GM18517 (cell line): ENCODE data around the gene RPS6KA4.

Experiments used
- ATAC-seq: cut with Tn5 transposase; IDR thresholded peaks from one replicate; pipeline ENCODE4 v1.9.1; 2021; ENCODE audit warnings: mild to moderate bottlenecking, moderate library complexity; ENCODE audit not compliant: unreplicated experiment

Gene RPS6KA4

DNA sequence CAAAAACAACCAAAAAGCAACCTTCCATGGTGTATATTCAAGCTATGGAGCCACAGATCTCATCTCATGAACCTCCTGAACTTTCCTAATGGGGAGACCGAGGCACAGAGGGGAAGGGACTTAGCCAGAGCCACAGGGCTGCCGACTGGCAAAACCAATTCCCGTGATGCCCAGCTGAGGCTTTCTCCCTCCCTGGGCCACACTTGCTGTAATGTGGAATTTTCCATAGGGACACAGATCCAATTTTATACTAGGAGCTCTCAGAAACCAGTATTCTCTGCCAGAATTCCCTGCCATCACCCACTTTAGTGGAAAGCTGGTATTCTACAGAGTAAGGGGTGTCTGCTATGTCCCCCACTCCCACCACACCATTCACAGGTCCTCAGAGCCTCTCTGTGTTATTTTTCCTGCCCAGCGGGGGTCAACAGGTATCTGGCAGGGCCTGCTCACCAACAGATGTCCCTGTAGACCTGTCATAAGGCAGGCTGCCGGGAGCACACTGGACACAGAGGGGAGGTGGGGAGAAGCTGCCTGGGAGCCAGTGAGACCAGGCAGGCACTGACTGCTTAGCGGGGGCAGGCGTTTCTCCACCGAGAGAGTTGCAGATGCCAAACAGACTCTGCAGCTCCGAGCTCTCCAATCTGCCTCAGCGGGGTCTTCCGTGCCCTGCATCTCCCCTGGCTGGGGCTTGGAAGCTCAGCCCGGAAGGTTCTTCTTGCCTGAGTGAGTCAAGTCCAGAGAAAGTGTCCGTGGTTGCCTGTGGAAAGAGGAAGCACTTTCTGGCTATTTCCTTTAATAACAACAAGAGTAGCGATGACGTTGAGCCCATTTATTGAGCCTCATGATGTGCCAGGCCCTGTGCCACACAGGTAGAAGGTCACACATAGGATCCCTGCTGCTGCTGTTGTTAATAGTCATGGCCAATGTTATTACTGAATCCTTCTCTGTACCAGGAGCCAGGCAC lies 26.3 kb downstream of the RPS6KA4 start:
- ATAC-seq, result no peak

DNA sequence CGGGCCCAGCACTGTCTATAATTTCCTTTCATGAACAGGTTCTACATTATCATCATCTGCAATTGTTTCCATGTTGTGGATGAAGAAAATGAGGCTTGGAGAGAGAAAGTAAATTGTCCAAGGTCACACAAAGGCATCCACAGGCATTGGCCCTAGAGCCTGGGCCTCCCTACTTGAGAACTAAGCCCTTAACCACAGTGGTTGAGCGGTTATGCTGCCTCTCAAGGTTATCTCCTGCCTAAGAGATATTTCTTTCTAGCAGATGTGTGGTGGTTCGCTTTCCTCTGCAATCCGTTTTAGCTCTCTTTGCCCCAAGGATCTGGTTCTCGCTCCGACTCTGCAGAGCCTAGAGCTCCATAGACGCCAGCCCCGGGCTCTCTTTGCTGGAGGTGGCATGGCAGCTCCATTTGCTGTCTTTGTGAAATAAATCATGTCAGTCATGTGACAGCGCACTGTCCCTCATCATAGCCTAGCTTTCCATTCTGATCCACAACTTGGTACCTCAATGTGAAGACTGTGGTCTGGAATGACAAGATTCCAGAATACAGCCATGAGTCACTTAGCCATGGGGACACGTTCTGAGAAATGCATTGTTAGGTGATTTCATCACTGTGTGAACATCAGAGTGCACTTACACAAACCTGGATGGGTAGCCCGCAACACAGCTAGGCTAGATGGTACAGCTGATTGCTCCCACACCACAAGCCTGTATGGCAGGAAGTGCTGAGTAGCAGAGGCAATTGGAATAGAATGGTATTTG lies 27.2 kb downstream of the RPS6KA4 start:
- no peak for ATAC-seq

DNA sequence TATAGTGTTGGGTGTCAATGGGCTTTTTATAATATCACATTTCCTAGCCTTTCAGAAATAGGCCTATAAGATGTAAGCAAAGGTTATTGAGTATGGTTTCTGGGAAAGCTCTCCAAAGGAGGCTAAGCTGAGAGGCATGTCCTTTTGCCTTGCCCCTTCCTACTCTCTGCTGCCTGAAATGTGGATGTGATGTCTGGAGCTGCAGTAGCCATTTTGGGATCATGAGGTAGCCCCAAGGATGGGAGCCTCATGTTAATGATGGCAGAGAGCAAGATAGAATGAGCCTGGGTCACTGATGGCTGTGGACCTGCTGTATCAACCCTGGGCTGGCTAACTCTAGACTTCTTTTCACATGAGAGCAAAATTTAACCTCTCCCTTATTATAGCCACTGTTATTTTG lies 29.0 kb downstream of the RPS6KA4 start:
- no peak for ATAC-seq

DNA sequence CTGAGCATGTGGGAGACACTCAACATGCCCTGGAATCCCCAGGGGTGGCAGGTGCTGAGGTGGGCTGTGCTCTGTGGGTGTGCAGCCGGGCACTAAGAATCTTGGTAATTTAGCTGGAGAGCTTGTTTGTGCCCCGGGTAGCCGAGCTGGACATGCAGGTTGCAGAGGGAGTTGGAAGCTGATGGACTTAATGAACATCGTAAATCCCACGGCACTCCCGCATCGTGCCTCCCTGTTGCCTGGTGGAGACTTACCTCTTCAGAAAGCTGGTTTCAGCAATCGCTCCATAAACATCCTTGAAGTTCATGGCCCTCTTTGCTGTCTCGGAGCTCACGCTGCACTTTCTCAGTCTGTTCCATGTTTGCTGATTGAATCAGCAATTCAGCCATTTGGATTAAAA lies 29.9 kb downstream of the RPS6KA4 start:
- no peak for ATAC-seq

DNA sequence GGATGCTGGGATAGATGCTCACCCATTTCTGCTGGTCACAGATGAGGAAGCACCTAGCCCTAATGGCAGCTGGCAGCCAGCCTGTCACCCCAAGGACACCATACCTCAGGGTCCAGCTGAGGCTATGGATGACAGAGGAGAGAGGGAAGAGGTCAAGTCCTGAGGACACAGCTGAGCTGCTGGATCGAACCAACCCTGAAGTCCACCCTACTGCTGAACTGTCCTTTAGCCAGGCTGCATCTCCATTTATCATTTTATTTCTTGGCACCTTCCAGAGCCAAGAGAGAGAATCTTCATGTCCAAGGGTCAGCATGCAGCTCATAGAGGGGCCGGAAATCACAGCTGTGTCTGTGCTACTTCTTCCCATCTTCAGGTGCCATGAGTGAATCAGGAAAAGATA lies 30.9 kb downstream of the RPS6KA4 start:
- no peak for ATAC-seq

DNA sequence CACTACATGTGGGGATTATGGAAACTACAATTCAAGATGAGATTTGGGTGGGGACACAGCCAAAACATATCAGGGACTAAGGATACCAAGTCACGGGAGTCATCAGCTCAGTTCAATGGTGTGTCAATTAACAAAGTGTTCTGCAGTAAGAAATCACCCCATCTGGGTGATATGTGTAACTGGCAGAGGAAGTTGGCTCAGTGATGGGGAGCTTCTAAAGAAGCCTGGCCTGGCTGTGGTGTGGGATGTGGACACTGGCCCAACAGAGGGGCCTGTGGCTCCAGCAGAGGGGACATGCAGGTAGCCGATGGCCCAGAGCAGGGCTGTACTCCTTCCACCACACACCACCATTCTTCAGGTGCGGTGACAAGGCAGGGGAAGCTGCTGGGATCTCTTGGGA lies 31.6 kb downstream of the RPS6KA4 start:
- ATAC-seq, result no peak

DNA sequence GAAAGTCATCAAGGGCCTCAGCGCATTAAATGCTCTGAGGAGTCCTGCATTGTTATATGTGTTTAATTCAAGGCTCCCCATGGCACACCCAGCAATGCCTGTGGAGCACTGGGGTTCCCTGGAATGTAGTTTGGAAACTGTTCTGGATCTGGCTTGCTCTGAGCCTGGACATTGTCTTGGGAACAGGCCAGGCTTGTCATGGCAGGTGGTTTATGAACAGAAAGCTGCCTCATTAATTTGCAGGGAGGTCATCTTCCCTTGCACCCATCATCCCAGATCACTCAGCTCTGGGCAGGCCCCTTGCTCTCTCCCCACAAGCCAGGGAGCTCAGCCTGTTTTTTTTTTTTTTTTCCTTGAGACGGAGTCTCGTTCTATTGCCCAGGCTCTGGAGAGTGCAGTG lies 32.9 kb downstream of the RPS6KA4 start:
- ATAC-seq, result no peak

DNA sequence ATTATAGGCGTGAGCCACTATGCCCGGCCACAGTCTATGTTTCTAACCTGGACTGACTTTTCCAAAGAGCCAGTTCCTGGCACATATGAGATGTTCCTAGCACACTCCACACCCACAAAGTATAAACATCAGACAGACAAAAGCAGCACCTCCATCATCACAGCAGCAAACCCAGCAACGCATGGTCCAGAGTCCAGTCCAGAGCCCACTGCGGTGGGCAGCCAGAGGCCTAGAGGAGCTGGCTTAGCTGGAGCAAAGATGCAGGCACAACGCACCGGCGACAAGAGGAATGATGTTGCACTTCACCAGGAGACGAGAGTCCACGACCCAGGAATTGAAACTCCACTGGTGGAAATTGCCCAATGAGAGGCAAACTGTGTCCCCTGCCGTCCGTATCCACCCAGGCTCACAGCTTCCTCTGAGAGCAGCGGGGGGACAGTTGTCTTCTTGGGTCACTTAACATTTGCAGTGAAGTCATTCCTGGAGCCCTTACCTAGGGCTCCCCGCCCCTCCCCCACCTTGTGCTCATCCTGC lies 36.6 kb downstream of the RPS6KA4 start:
- ATAC-seq, result no peak

DNA sequence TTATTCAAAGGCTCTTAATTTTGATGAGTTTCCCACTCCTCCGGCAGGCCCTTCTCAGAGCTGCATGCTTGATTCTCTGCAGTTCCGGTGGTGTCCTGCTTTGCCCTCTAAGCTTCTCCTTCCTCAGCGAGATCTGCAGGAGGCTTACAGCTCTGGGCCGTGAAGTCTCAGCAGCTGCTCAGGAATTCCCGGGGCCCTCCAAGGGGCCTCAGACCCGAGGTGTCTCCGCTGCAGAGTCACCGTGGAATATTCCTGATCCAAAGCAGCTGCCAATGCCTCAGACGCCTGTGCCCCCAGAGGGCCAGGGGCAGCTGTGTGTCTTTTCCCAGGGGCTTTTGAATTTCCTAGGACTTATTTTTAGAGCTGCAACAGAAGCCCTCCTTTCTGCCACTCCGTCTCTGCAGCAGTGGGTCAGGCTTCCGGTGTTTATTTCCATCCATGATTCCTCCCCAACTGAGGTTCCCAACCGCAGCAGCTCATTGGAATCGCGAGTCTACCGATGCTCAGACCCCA lies 37.2 kb downstream of the RPS6KA4 start:
- ATAC-seq, result no peak

DNA sequence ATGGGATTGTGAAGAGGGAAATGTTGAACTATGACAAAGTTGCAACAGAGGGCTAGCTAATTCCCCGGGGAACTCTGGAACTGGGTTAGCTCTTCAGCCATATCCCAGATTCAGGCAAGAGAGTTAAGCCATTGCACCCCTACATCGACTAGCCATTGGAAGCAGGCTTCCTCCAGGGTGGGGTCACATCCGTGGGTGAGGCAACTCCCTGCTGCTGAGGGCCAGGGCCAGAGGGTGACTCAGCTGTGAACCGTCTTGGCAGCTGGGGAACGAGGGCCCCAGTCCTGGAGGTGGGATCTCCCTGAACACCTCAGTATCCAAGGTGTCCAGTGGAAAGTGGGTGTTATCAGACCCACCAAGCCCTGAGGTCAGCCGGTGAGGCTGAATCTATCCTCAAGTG lies 41.1 kb downstream of the RPS6KA4 start:
- no peak for ATAC-seq

DNA sequence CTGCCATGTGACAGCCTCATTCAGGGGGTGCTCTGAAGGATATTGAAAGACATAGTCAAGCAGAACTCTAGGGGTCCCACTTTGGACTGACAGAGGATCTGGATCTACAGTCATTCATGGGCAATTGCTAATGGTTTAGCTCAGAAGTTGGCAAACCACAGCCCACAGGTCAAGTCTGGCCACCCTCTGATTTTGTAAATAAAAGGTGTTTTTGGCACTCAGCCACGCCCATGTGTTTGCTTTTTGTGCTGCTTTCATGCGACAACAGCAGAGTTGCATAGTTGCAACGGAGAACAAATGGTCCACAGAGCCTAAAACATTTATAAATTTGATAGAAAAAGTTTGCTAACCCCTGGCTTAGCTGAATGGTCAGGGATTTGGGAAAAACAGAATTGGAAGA lies 41.7 kb downstream of the RPS6KA4 start:
- ATAC-seq, result no peak

DNA sequence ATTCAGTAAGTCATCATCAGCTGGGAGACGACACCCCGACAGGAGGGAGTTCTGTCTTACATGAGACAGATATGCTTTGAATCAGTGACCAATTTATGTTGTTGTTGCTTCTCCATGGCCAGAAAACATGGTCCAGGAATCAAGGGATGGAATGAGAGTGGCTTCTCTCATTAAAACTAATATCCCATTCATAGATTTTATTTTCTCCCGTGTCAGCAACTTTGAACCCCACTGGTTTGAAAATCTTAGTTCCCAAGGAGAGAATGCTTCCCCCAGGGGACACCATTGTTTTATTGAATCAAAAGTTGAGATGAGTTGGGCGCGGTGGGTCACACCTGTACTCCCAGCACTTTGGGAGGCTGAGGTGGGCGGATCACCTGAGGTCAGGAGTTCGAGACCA lies 42.8 kb downstream of the RPS6KA4 start:
- ATAC-seq, result no peak

DNA sequence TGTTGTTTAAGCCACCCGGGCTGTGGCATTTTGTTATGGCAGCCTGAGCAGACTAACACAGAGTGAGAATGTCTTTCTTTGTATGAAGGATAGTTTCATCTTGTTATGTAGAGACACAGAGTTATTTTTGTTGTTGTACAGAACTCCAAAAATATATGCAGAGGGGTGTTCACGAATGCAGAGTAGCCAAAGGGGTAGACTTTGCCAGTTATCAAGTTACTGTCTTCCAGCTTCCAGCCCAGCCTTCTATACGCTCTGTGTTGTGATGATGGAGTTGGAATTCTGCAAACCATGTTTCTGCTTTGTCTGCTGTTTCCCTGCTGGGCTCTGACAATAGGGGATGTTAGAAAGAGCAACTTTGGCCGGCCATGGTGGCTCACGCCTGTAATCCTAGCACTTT lies 44.1 kb downstream of the RPS6KA4 start:
- no peak for ATAC-seq

DNA sequence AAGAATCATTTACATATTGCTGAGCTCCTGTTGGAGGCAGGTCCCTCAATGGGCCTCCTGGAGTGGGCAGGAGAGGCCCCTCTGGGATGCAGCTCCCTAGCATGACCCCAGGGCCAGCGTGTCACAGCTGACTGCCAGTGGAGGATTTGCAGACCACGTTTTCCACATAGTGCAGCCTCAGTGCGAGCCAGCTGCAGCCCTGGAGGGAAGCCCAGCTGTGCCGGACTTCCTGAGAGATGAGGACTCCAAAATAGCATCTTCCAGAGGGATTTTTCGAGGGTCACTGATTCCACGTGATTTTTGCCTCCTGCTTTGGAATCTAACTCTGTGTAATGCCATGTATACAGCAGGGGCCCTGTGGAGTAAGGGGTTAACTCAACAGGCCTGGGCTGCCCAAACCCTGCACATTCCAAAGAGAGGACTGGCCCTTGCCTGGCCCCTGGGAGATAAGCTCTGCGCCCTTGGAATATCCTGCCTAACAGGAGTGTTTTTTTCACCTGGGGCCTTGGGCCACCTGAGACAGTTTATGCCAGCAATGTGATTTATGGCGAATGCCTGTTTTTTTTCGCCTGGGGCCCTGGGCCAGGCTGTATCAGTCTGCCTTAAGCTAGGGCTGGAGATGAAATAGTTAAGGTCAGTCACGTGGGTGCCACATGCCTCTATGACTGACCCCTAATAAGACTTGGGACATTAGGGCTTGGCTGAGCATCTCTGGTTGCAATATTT lies 47.4 kb downstream of the RPS6KA4 start:
- ATAC-seq, result no peak

DNA sequence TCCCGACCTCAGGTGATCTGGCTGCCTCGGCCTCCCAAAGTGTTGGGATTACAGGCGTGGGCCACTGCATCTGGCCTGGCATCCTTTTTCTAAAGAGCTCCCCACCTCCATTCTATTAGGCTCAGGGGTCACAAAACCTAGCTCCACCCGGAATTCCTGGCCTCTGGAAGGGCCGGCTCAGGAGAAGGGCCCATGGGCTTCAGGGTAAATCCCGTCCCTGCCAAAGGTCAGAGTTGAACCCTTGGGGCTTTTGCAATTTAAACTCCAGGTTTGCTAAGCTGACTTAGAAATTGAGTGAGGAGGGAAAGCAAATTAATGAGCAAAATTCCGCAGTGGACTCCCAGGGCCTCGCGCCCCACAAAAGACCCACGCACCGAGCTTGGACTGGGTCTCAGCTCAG lies 48.3 kb downstream of the RPS6KA4 start:
- no peak for ATAC-seq

DNA sequence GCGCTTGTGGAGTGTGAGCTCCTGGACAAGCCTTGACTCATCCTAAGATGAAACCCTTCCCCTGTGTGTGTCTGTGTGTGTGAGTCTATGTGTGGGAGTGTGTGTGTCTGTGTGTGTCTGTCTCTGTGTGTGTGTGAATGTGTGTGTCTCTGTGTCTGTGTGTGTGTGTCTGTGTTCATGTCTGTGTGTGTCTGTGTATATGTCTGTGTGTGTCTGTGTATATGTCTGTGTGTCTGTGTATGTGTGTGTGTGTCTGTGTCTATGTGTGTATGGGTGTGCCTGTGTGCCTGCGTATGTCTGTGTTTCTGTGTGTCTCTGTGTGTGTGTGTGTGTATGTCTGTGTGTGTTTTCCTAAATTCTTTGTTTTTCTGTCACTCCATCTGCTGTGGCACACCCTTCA lies 48.7 kb downstream of the RPS6KA4 start:
- ATAC-seq, result no peak

DNA sequence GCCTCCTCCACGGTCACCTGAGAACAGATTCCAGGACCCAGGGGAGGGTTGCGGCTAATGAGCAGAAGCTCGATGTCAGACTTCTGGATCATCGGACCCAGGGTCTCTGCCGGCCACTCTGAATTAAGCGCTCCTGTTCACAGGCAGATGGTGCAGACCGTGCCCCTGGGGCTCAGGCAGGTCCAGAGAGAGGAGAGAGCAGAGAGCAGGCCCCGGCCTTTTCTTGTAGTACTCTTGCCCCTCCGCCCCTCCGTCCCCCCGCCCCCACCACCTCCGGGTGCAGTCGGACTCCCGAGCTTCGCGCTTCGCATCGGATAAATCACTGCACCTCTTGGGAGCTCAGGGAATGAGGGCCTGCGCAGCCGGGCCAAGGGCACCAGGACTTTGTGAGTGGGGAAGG lies 50.3 kb downstream of the RPS6KA4 start:
- ATAC-seq, result no peak

DNA sequence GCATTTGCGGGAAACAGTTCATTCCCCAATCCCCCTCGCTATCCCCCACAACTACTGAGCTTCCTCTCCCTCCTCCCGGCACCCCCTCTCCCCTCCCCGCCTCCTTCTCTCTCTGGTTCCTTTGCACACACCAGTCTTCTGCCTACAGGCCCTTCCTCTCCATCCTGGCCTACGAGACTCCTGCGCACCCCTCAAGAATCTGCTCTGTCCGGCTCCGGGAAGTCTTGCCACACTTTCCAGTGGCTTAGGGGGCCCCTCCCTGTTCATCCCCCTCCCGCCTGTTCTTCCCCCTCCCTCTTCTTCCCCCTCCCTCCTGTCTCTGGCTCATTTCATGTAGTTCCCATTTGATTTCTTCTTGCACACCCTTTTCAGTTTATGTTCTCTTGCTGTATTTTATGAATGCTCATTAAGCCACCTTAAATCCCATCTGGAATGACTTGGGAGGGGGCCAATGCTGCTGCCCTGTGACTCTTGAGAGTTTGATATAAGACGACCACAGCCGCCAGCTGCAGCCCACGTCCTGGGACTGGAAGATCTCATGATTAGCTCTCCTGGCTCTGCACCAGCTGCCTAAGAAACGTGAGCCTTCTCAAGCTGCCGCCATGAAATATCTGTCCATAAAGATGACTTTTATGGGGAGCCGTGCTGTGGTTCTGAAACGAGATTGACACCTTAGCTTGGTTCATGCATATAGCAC lies 50.9 kb downstream of the RPS6KA4 start:
- no peak for ATAC-seq

DNA sequence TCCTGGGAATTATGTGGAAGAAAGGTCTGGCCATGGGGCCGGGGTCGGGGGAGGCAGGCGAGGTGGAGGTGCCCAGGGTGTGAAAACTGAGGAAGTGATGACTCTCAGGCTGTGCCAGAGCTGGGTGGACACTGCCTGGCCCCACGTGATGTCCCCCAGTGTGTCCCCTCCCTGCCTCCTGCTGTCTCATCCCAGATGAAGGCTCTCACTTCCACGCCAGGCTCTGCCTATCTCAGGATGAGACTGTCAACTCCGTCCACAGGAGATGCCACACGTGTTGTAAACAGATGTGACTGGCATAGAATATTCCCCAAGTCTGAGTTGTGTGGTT lies 51.4 kb downstream of the RPS6KA4 start:
- ATAC-seq, result no peak

DNA sequence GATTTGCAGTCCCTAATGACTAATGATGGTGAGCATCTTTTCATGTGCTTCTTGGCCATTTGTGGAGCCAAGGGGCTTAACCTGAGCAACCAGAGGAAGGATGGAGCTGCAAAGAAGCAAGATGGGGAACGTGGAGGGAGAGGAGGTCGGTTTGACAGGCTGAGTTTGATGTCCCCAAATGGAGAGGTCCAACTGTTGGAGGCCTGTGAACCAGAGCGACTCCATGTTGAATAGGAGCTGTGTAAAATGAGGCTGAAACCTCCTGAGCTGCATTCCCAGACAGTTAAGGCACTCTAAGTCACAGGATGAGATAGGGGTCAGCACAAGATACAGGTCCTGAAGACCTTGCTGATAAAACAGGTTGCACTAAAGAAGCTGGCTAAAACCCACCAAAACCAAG lies 54.5 kb downstream of the RPS6KA4 start:
- no peak for ATAC-seq

DNA sequence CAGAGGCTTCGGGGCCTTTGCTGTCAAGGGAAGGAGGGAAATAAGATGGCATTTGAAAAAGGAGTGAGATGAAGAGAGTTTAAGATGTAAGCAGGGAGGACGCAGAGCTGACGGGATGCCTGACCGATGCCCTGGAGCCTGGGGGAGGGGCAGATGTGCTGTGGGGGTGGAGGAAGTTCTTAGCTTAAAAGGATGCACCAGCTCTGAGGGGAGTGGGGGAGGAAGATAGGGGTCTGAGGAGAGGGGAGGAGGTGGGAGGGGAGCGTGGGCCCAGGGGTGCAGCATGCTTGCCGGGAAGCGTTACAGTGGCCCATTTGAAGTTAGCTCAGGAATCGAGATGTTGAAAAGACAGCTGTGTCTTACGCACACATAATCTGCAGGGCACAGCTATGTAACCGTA lies 56.3 kb downstream of the RPS6KA4 start:
- no peak for ATAC-seq
